Renal cortex interstitium (tissue), 11 donors: Measurements from ENCODE around the gene PI4KA. TPM values are rescaled to one million over a fixed set of nuclear protein-coding genes. Genes with fewer than 3 reads are reported as not detected.
"Not testable (repeated sequence)": the region's sequence is repeated elsewhere in the genome, so short reads cannot be mapped to it uniquely, and the experiment has no call there.

Source experiments
- DNase-seq, 11 donors: peaks; one replicate each; pipeline ENCODE4 v3.0.0-alpha.2; 2013; ENCODE audit warnings: low read depth in 9 of 11, low spot score in 4 of 11; ENCODE audit errors: extremely low read depth in 1 of 11
- polyA plus RNA-seq, 3 donors: library from polyadenylated mRNA; unstranded; fragments of 120-200 nt; gene quantifications; one replicate each; pipeline ENCODE4 v1.2.1, GENCODE V29; 2013; ENCODE audit not compliant: insufficient read length in 3 of 3

Gene PI4KA
- polyA plus RNA-seq, 3 donors = 60.1 to 86.0 (median 75.5) TPM

DNA sequence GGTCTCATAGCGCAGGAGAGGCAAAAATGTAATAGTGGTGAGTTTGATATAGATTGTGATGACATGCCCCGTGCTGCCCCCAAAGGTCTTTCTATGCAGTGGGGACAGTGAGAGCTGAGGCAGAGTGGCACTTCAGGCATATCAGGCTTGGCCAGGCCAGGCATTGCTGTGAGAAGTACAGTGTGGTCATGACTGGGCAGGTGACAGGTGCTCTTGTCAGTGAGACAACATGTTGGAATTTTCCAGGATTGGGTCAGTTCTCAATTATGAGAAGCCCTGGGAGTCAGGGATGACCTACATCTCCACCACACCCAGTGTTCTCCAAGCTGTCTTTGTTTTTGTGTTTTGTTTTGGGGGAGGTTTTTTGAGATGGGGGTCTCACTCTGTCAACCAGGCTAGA lies 3.9 kb upstream of the PI4KA start:
- DNase-seq = no peak

- DNase-seq = no peak
Observed at GRCh38 chr22:20859615-20860014, 1.0 kb upstream of the PI4KA start.

GRCh38 chr22:20857838-20858614 lies 585 bp downstream of the PI4KA start:
- DNase-seq = peak; percentile 64 to 84 (median 79)

DNA sequence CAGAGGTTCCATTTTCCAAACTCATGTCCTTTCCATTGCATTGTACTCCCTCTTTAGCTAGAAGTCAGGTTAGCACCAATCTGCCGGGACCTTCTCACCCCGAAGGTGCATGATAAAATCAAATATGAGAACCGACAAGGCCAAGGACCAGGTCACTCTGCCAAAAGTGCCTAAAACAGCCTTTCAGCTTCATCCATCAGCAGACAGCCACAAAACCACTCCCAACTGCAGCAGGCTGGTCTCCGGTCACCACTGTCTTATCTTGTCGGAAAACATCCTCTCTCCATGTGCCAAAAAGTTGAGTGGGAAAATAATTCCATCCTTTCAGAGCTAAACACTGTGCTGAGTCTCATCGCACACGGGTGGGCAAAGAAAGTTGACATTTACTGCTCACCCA lies 1.4 kb downstream of the PI4KA start:
- DNase-seq = no peak

DNA sequence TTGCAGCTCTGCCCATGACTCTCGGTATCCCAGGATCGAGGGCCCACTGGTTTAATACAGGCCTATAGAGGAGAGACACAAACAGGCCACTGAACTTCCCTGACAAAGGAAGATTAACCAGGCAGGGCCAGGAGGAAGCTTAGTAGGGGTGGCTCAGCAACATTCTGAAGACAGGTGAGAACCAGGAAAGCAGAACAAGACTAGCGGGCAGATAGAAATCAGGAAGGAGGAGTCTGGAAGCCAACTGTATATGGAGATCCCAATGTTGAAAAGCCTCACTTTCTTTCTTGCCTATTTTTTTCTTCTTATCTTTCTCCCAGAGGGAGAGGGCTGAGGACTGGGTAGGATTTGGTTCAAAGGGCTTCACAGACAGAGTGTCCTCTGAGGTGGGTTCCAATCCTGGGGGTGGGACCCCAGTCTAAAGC lies 5.4 kb downstream of the PI4KA start:
- DNase-seq = no peak

DNA sequence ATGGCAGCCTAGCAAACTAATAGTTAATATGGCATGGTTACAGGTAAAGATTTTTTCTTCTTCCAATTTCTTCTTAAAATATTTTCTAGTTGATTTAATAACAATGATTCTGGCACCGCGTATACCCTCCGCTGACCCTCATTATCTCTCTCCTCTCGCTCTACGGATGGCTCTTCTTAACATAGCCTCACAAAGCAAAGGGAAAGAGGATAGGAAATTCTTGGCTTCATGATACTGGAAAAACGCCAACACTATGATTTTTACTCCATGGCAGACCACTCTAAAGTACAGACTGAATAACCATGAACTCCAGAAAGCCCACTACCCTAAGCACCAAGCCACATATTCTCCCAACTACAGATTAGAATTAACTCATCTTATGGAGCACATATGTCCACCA lies 6.1 kb downstream of the PI4KA start:
- DNase-seq = no peak

DNA sequence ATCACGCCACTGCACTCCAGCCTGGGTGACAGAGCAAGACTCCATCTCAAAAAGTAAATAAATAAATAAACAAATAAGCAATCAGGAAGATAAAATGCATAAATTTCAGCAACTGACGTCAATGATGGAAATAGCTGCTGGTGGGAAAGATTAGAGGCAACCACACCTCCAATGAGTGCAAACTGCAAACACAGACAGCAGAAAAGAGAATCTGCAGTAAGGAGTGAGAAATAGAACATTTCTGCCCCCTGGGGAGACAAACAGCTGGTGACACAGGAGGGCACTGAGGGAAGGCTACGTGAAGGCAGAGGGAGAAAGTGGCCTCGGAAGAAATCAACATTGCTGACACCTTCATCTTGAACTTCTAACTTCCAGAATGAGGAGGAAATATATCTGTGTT lies 6.5 kb downstream of the PI4KA start:
- no peak for DNase-seq

- DNase-seq = no peak
Observed at GRCh38 chr22:20847318-20847822, 11.2 kb downstream of the PI4KA start.

- DNase-seq = no peak
Observed at GRCh38 chr22:20844055-20845037, 14.3 kb downstream of the PI4KA start.

DNA sequence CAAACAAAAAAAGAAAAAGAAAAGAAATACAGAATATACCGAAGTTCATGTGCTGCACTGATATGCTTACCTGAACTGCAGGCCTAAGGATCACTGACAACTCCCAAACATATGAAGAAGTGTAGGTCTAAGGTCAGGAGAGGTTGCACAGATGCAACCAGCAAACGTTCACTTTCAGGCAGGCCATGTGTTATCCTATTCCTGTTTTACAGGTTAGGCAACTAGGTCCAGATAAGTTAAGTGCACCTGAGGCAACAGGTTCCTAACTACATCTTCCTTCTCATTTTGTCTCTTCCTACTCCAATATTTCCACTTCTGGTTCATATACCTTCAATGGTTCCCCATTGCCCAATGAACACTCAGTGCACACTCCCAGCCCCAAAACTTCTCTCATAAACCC lies 15.1 kb downstream of the PI4KA start:
- DNase-seq = no peak

GRCh38 chr22:20840646-20841371 lies 17.8 kb downstream of the PI4KA start:
- DNase-seq = no peak

DNA sequence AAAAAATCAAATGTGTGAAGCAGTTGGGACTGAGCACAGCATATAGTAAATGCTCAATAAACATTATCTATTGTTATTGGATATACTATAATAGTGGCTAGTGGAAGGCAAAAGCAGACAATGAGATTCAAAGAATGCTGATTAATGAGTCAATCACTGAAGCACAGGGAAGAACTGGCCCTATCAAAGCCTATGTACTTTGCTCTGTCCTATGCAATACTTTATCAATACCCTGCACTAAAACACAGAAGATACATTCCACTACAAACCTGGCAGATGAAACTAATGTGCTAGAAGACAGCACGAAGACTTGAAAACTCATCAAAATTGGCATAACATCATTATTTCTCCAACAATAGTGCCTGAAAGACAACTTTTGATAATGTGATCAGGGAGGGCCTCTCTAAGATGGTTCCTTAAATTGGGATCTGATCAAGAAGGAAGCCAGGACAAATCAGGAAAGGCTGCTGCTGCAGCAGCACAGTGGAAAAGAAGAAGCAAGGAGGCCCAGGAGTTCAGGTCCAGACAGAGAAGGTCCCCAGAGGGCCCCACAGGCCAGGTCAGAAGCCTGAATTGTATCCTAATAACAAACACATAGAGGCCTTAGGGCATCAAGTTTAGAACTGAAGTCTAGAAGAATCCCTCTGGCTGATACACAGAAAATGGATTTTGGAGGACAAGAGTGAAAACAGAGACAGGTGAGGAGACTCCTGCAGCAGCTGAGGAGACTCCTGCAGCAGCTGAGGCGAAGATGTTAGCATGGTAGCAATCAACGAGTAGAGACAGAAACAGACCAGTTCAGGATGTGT lies 18.6 kb downstream of the PI4KA start:
- DNase-seq = no peak

DNA sequence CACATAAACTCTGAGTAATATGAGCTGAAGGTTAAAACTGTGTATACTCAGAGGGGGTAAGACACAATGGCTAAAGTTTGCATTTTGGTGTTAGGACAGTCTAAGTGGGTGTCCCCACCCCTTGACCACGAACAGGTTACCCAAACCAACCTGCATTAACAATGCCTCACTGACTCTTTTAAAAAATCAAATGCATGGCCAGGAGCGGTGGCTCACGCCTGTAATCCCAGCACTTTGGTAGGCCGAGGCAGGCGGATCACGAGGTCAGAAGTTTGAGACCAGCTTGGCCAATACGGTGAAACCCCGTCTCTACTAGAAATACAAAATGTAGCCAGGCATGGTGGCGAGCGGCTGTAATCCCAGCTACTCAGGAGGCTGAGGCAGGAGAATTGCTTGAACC lies 19.3 kb downstream of the PI4KA start:
- DNase-seq = not testable (repeated sequence)

DNA sequence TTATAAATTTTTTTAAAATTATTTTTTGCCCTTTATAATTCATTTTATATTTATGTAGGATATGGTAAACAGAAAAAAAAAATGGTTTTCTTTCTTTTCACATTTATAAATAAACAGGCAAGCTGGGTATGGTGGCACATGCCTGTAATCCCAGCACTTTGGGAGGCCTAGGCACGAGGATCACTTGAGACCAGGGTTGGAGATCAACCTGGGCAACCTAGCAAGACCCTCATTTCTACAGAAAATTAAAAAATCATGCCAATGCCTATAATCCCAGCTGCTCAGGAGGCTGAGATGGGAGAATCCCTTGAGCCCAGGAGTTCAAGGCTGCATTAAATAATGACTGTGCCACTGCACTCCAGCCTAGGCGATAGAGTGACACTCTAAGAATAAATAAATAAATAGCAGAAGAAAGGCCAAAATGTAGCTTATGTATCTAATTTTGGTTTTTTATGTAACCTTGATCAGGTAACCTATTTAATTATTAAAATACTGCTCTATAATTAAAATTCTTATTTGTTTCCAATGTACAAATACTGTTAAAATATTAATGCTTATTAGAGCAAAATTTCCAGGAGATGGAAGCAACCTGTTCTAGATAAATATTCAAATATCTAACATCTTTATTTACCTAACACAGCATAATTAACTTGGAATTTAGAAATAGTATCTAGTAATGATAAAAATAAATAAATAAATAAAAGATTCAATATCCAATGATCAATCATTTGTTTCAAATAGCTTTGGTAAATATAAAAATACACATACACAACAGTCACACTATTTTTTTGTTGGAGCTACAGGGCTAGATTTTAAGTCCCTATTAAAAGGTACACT lies 21.4 kb downstream of the PI4KA start:
- no peak for DNase-seq

GRCh38 chr22:20834725-20835124 lies 23.9 kb downstream of the PI4KA start:
- no peak for DNase-seq

DNA sequence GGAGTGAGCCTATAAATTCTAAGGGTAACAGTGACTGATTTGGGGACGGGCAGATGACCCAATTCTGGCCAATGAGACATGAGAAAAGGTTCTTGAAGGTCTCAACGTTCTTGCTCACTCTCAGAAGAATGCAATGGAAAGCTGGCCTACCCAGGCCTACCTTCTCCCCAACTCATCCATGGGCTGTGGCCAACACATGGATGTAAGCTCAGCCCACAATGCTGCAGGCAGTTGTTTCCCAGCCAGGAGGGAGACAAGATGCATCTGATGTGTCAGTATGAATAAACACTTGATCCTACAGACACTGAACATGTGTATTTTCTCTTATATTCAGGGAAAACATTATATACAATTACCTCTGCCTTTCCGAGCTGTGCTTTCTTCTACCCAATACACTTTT lies 24.4 kb downstream of the PI4KA start:
- no peak for DNase-seq

DNA sequence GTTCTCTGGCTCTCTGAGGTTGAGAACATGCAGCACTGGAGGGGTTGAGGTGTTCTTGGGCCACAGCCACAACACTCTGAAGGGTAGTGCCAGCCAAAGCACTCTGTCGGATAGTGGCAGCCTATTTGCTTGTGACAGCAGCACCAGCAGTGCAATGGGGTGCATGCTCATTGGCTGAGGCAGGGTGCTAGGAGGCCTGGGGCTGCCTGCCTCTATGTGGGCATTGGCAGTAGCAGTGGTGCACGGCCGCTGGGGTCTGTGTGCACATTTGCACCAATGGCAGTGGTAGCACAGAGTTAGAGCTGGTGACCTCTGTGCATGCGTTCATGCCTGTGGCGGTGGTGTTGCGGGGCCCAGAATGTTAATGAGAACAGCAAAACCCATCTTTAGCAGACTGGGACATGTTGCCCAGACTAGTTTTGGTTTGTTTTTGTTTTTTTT lies 25.4 kb downstream of the PI4KA start:
- DNase-seq = no peak
